ENCODE data around the gene TOP2A.

Gene TOP2A

GRCh38 chr17:40458851-40459482, 41.3 kb upstream of the TOP2A start:
- DNase-seq (ENCODE audit: low read depth in 1 of 2, low spot score in 1 of 2), result no peak
- TF ChIP-seq JUND (IDR thresholded peaks at IDR 0.05; ENCODE audit: low read depth), result no peak
- in situ Hi-C loops (cut with HindIII; ENCODE audit: low pct_unique_long_range_greater_than_20kb, low sequenced_read_pairs), result no loop called here

GRCh38 chr17:40457964-40458791, 40.5 kb upstream of the TOP2A start:
- no peak for TF ChIP-seq JUND (IDR thresholded peaks at IDR 0.05; ENCODE audit: low read depth)
- no peak for DNase-seq (ENCODE audit: low read depth in 1 of 2, low spot score in 1 of 2)
- in situ Hi-C loops (cut with HindIII; ENCODE audit: low pct_unique_long_range_greater_than_20kb, low sequenced_read_pairs), result no loop called here

- TF ChIP-seq JUND (IDR thresholded peaks at IDR 0.05; ENCODE audit: low read depth), result no peak
- peak in 1 of 2 experiments; percentile 10 for DNase-seq (ENCODE audit: low read depth in 1 of 2, low spot score in 1 of 2)
- in situ Hi-C loops (cut with HindIII; ENCODE audit: low pct_unique_long_range_greater_than_20kb, low sequenced_read_pairs), result no loop called here
Measured at GRCh38 chr17:40457369-40457768, 39.7 kb upstream of the TOP2A start.

GRCh38 chr17:40456396-40456951, 38.8 kb upstream of the TOP2A start:
- DNase-seq (ENCODE audit: low read depth in 1 of 2, low spot score in 1 of 2), result no peak
- TF ChIP-seq JUND (IDR thresholded peaks at IDR 0.05; ENCODE audit: low read depth), result no peak
- in situ Hi-C loops (cut with HindIII; ENCODE audit: low pct_unique_long_range_greater_than_20kb, low sequenced_read_pairs), result no loop called here

GRCh38 chr17:40454613-40454995, 36.9 kb upstream of the TOP2A start:
- in situ Hi-C loops (cut with HindIII; ENCODE audit: low pct_unique_long_range_greater_than_20kb, low sequenced_read_pairs), result no loop called here
- TF ChIP-seq JUND (IDR thresholded peaks at IDR 0.05; ENCODE audit: low read depth), result no peak
- no peak for DNase-seq (ENCODE audit: low read depth in 1 of 2, low spot score in 1 of 2)

GRCh38 chr17:40453881-40454612, 36.4 kb upstream of the TOP2A start:
- no peak for DNase-seq (ENCODE audit: low read depth in 1 of 2, low spot score in 1 of 2)
- no peak for TF ChIP-seq JUND (IDR thresholded peaks at IDR 0.05; ENCODE audit: low read depth)
- in situ Hi-C loops (cut with HindIII; ENCODE audit: low pct_unique_long_range_greater_than_20kb, low sequenced_read_pairs), result no loop called here

GRCh38 chr17:40452921-40453378, 35.3 kb upstream of the TOP2A start:
- in situ Hi-C loops (cut with HindIII; ENCODE audit: low pct_unique_long_range_greater_than_20kb, low sequenced_read_pairs), result no loop called here
- no peak for TF ChIP-seq JUND (IDR thresholded peaks at IDR 0.05; ENCODE audit: low read depth)
- DNase-seq (ENCODE audit: low read depth in 1 of 2, low spot score in 1 of 2), result no peak

GRCh38 chr17:40452216-40452787, 34.6 kb upstream of the TOP2A start:
- in situ Hi-C loops (cut with HindIII; ENCODE audit: low pct_unique_long_range_greater_than_20kb, low sequenced_read_pairs), result no loop called here
- no peak for TF ChIP-seq JUND (IDR thresholded peaks at IDR 0.05; ENCODE audit: low read depth)
- DNase-seq (ENCODE audit: low read depth in 1 of 2, low spot score in 1 of 2), result no peak

- TF ChIP-seq JUND (IDR thresholded peaks at IDR 0.05; ENCODE audit: low read depth), result no peak
- DNase-seq (ENCODE audit: low read depth in 1 of 2, low spot score in 1 of 2), result no peak
- in situ Hi-C loops (cut with HindIII; ENCODE audit: low pct_unique_long_range_greater_than_20kb, low sequenced_read_pairs), result no loop called here
Measured at GRCh38 chr17:40451420-40451819, 33.7 kb upstream of the TOP2A start.

GRCh38 chr17:40450175-40450574, 32.5 kb upstream of the TOP2A start:
- DNase-seq (ENCODE audit: low read depth in 1 of 2, low spot score in 1 of 2), result peak in 1 of 2 experiments; percentile 85
- in situ Hi-C loops (cut with HindIII; ENCODE audit: low pct_unique_long_range_greater_than_20kb, low sequenced_read_pairs), result no loop called here
- TF ChIP-seq JUND (IDR thresholded peaks at IDR 0.05; ENCODE audit: low read depth), result no peak

- no peak; the same call in 1 of the 2 replicates for TF ChIP-seq JUND (IDR thresholded peaks at IDR 0.05; ENCODE audit: low read depth)
- in situ Hi-C loops (cut with HindIII; ENCODE audit: low pct_unique_long_range_greater_than_20kb, low sequenced_read_pairs), result no loop called here
- DNase-seq (ENCODE audit: low read depth in 1 of 2, low spot score in 1 of 2), result peak in 1 of 2 experiments; percentile 98
Measured at GRCh38 chr17:40448639-40449261, 31.1 kb upstream of the TOP2A start.

- no peak for DNase-seq (ENCODE audit: low read depth in 1 of 2, low spot score in 1 of 2)
- no peak for TF ChIP-seq JUND (IDR thresholded peaks at IDR 0.05; ENCODE audit: low read depth)
- in situ Hi-C loops (cut with HindIII; ENCODE audit: low pct_unique_long_range_greater_than_20kb, low sequenced_read_pairs), result no loop called here
Measured at GRCh38 chr17:40448213-40448638, 30.5 kb upstream of the TOP2A start.
